ENCODE data around the gene CHRNA4.

Gene CHRNA4

GRCh38 chr20:63307538-63308217 lies 53.5 kb downstream of the CHRNA4 start:
- TF ChIP-seq TAF1 (IDR thresholded peaks at IDR 0.05; ENCODE audit: borderline replicate concordance, insufficient read depth, low read length) (no peak), REST (IDR thresholded peaks at IDR 0.05; ENCODE audit: insufficient read depth in 1 of 2, low read depth in 2 of 2, low read length in 2 of 2) (no peak), SIN3A (IDR thresholded peaks at IDR 0.05; ENCODE audit: borderline replicate concordance, insufficient read depth, low read length) (no peak), FOXP2 (optimal IDR thresholded peaks at IDR 0.05; ENCODE audit: borderline replicate concordance, extremely low read depth, extremely low read length, insufficient read depth) (no peak), POLR2AphosphoS5 (IDR thresholded peaks at IDR 0.05; ENCODE audit: low read depth, low read length) (no peak)

GRCh38 chr20:63306673-63307537 lies 54.2 kb downstream of the CHRNA4 start:
- TF ChIP-seq FOXP2 (optimal IDR thresholded peaks at IDR 0.05; ENCODE audit: borderline replicate concordance, extremely low read depth, extremely low read length, insufficient read depth), result no peak
- no peak for TF ChIP-seq POLR2AphosphoS5 (IDR thresholded peaks at IDR 0.05; ENCODE audit: low read depth, low read length)
- TF ChIP-seq TAF1 (IDR thresholded peaks at IDR 0.05; ENCODE audit: borderline replicate concordance, insufficient read depth, low read length), result no peak
- TF ChIP-seq SIN3A (IDR thresholded peaks at IDR 0.05; ENCODE audit: borderline replicate concordance, insufficient read depth, low read length), result no peak
- TF ChIP-seq REST (IDR thresholded peaks at IDR 0.05; ENCODE audit: insufficient read depth in 1 of 2, low read depth in 2 of 2, low read length in 2 of 2), result no peak

GRCh38 chr20:63305393-63305792 lies 55.8 kb downstream of the CHRNA4 start:
- TF ChIP-seq REST (IDR thresholded peaks at IDR 0.05; ENCODE audit: insufficient read depth in 1 of 2, low read depth in 2 of 2, low read length in 2 of 2), result no peak
- no peak for TF ChIP-seq POLR2AphosphoS5 (IDR thresholded peaks at IDR 0.05; ENCODE audit: low read depth, low read length)
- TF ChIP-seq TAF1 (IDR thresholded peaks at IDR 0.05; ENCODE audit: borderline replicate concordance, insufficient read depth, low read length), result no peak
- TF ChIP-seq FOXP2 (optimal IDR thresholded peaks at IDR 0.05; ENCODE audit: borderline replicate concordance, extremely low read depth, extremely low read length, insufficient read depth), result no peak
- no peak for TF ChIP-seq SIN3A (IDR thresholded peaks at IDR 0.05; ENCODE audit: borderline replicate concordance, insufficient read depth, low read length)

- no peak for TF ChIP-seq TAF1 (IDR thresholded peaks at IDR 0.05; ENCODE audit: borderline replicate concordance, insufficient read depth, low read length)
- TF ChIP-seq SIN3A (IDR thresholded peaks at IDR 0.05; ENCODE audit: borderline replicate concordance, insufficient read depth, low read length), result no peak
- TF ChIP-seq FOXP2 (optimal IDR thresholded peaks at IDR 0.05; ENCODE audit: borderline replicate concordance, extremely low read depth, extremely low read length, insufficient read depth), result no peak
- no peak for TF ChIP-seq REST (IDR thresholded peaks at IDR 0.05; ENCODE audit: insufficient read depth in 1 of 2, low read depth in 2 of 2, low read length in 2 of 2)
- TF ChIP-seq POLR2AphosphoS5 (IDR thresholded peaks at IDR 0.05; ENCODE audit: low read depth, low read length), result no peak
Observed at GRCh38 chr20:63303095-63303666, 58.0 kb downstream of the CHRNA4 start.

Data from PFSK-1 (cell line).